Measurements from ENCODE around the gene HS3ST5.

DNA sequence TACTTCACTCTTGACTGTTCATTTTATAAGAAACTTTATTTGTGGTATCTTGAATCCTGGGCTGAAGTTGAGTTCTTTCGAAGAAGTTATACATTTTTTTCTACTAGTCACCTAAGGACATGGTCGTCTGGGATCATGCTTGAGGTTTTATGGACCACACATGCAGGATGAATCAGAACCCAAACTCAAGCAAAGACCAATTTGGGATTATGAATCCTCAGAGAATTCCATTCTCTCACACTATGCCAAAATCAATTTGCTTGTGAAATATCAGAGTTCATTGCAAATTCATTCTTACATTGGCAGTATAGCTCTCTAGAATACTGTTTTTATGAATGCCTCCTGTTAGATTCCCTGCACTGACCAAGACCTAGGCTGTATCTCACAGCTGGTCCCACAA is 257.6 kb downstream of the HS3ST5 start:
- TF ChIP-seq, protein P1, sequence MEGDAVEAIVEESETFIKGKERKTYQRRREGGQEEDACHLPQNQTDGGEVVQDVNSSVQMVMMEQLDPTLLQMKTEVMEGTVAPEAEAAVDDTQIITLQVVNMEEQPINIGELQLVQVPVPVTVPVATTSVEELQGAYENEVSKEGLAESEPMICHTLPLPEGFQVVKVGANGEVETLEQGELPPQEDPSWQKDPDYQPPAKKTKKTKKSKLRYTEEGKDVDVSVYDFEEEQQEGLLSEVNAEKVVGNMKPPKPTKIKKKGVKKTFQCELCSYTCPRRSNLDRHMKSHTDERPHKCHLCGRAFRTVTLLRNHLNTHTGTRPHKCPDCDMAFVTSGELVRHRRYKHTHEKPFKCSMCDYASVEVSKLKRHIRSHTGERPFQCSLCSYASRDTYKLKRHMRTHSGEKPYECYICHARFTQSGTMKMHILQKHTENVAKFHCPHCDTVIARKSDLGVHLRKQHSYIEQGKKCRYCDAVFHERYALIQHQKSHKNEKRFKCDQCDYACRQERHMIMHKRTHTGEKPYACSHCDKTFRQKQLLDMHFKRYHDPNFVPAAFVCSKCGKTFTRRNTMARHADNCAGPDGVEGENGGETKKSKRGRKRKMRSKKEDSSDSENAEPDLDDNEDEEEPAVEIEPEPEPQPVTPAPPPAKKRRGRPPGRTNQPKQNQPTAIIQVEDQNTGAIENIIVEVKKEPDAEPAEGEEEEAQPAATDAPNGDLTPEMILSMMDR (IDR thresholded peaks at IDR 0.05; ENCODE audit: extremely low read depth in 1 of 2, insufficient read depth in 1 of 2, low read depth in 1 of 2, low read length in 2 of 2): no peak
- no peak for TF ChIP-seq EZH2 (IDR thresholded peaks at IDR 0.05; ENCODE audit: borderline replicate concordance, low read depth, low read length, severe bottlenecking)
- no peak for TF ChIP-seq MYC (IDR thresholded peaks at IDR 0.05; ENCODE audit: low read depth, low read length)
- no peak for TF ChIP-seq JUN (IDR thresholded peaks at IDR 0.05; ENCODE audit: borderline replicate concordance, insufficient read depth, insufficient read length, low read depth)
